IPS DF 19.7 (cell line): ENCODE measurements around the gene KRTAP10-6.
"Not testable (repeated sequence)": the region's sequence is repeated elsewhere in the genome, so short reads cannot be mapped to it uniquely, and the experiment has no call there.

Experiments used
- DNase-seq: peaks from one replicate; pipeline ENCODE4 v3.0.0-alpha.2; 2013; ENCODE audit warnings: low read depth, low spot score

KRTAP10-6 gene

GRCh38 chr21:44557491-44558328 is 34.6 kb downstream of the KRTAP10-6 start:
- no peak for DNase-seq

GRCh38 chr21:44556879-44557278 is 35.4 kb downstream of the KRTAP10-6 start:
- DNase-seq = no peak

- DNase-seq = no peak
Observed at GRCh38 chr21:44555200-44555875, 37.0 kb downstream of the KRTAP10-6 start.

- DNase-seq = no peak
Observed at GRCh38 chr21:44552681-44553080, 39.6 kb downstream of the KRTAP10-6 start.

- no peak for DNase-seq
Observed at GRCh38 chr21:44552136-44552535, 40.2 kb downstream of the KRTAP10-6 start.

GRCh38 chr21:44551340-44551961 is 40.9 kb downstream of the KRTAP10-6 start, which contains the start of gene KRTAP10-2:
Gene KRTAP10-2 (minus strand): TSS chr21:44551505. CDS start chr21:44551458, 47 bp downstream.
- no peak for DNase-seq

GRCh38 chr21:44550807-44551206 is 41.5 kb downstream of the KRTAP10-6 start:
- no peak for DNase-seq

GRCh38 chr21:44550285-44550684 is 42.0 kb downstream of the KRTAP10-6 start:
- DNase-seq = not testable (repeated sequence)

- no peak for DNase-seq
Observed at GRCh38 chr21:44549525-44550211, 42.6 kb downstream of the KRTAP10-6 start.

GRCh38 chr21:44548922-44549321 is 43.4 kb downstream of the KRTAP10-6 start:
- peak; percentile 77 for DNase-seq

GRCh38 chr21:44548381-44548780 is 43.9 kb downstream of the KRTAP10-6 start:
- no peak for DNase-seq

GRCh38 chr21:44547656-44548331 is 44.5 kb downstream of the KRTAP10-6 start:
- no peak for DNase-seq

GRCh38 chr21:44544566-44544965 is 47.7 kb downstream of the KRTAP10-6 start:
- DNase-seq = no peak

GRCh38 chr21:44542716-44543115 is 49.6 kb downstream of the KRTAP10-6 start:
- DNase-seq = no peak
